ENCODE results near the gene ARMC3.

GRCh38 chr10:22913474-22914092 lies 14.3 kb upstream of the ARMC3 start:
- TF ChIP-seq CTCF (IDR thresholded peaks at IDR 0.05; ENCODE audit: insufficient read depth, low read depth, low read length) (no peak), EZH2 (IDR thresholded peaks at IDR 0.05; ENCODE audit: insufficient read depth, low read length) (no peak)

Data from astrocyte (in vitro differentiated cells and primary cell).